Astrocyte (in vitro differentiated cells and primary cell): ENCODE measurements around the gene CPLX1. TPM values are rescaled to one million over a fixed set of nuclear protein-coding genes. Genes with fewer than 3 reads are reported as not detected.

ENCODE experiments used
- DNase-seq: peaks from one replicate; pipeline ENCODE4 v3.0.0-alpha.2; 2010; ENCODE audit warnings: low read depth
- FAIRE-seq: peaks from 2 replicates; lab custom pipeline; 2011; peaks lifted over from hg19 to GRCh38; lab: Jason Lieb, UNC
- H2AFZ ChIP-seq: 2 replicates; pipeline ENCODE4 v1.6.0; 2012; ENCODE audit warnings: low read depth, low read length, inconsistent platforms
- H3K27ac ChIP-seq: 2 replicates; pipeline ENCODE4 v1.5.1; 2011; ENCODE audit warnings: low read depth, low read length, inconsistent platforms
- H3K27me3 ChIP-seq: 2 replicates; pipeline ENCODE4 v1.6.0; 2011; ENCODE audit warnings: low read length, inconsistent platforms; ENCODE audit not compliant: insufficient read depth
- H3K36me3 ChIP-seq: 2 replicates; pipeline ENCODE4 v1.5.1; 2011; ENCODE audit warnings: low read length, inconsistent platforms; ENCODE audit not compliant: insufficient read depth
- H3K4me1 ChIP-seq: 2 replicates; pipeline ENCODE4 v1.5.1; 2011; ENCODE audit warnings: low read length, inconsistent platforms; ENCODE audit not compliant: insufficient read depth
- H3K4me2 ChIP-seq: 2 replicates; pipeline ENCODE4 v1.6.0; 2012; ENCODE audit warnings: low read length, inconsistent platforms
- H3K4me3 ChIP-seq: 2 replicates; pipeline ENCODE4 v1.5.1; 2011; ENCODE audit warnings: low read depth, mild to moderate bottlenecking, low read length, inconsistent platforms; ENCODE audit not compliant: insufficient read depth
- H3K79me2 ChIP-seq: 2 replicates; pipeline ENCODE4 v1.6.0; 2012; ENCODE audit warnings: mild to moderate bottlenecking, low read length, inconsistent platforms; ENCODE audit not compliant: insufficient read depth
- H3K9ac ChIP-seq: 2 replicates; pipeline ENCODE4 v1.6.0; 2012; ENCODE audit warnings: mild to moderate bottlenecking, low read length, inconsistent platforms
- H3K9me3 ChIP-seq: 2 replicates; pipeline ENCODE4 v1.5.1; 2012; ENCODE audit warnings: low read depth, mild to moderate bottlenecking, low read length, inconsistent platforms; ENCODE audit not compliant: insufficient read depth
- H4K20me1 ChIP-seq: 2 replicates; pipeline ENCODE4 v1.6.0; 2012; ENCODE audit warnings: low read length, inconsistent platforms; ENCODE audit not compliant: insufficient read depth
- H3K27ac Mint-ChIP-seq: one replicate; pipeline ENCODE4 v1.8.0; 2021; ENCODE audit warnings: mild to moderate bottlenecking, mixed read lengths; ENCODE audit not compliant: unreplicated experiment
- H3K27me3 Mint-ChIP-seq: one replicate; pipeline ENCODE4 v1.8.0; 2021; ENCODE audit warnings: low read depth, mixed read lengths; ENCODE audit not compliant: unreplicated experiment
- H3K36me3 Mint-ChIP-seq: one replicate; pipeline ENCODE4 v1.8.0; 2021; ENCODE audit warnings: low read depth, mixed read lengths; ENCODE audit not compliant: unreplicated experiment
- H3K4me1 Mint-ChIP-seq: one replicate; pipeline ENCODE4 v1.8.0; 2021; ENCODE audit warnings: low read depth, mixed read lengths; ENCODE audit not compliant: unreplicated experiment
- H3K4me3 Mint-ChIP-seq: one replicate; pipeline ENCODE4 v1.8.0; 2021; ENCODE audit warnings: mild to moderate bottlenecking, moderate library complexity, mixed read lengths; ENCODE audit not compliant: unreplicated experiment
- H3K9me3 Mint-ChIP-seq: one replicate; pipeline ENCODE4 v1.8.0; 2021; ENCODE audit warnings: mild to moderate bottlenecking, mixed read lengths; ENCODE audit not compliant: unreplicated experiment
- EZH2 ChIP-seq: IDR thresholded peaks from 2 replicates; pipeline ENCODE4 v1.6.1; 2012; ENCODE audit warnings: mild to moderate bottlenecking, low read length, inconsistent platforms; ENCODE audit not compliant: insufficient read depth
- total RNA-seq: library from RNA; stranded (reverse); gene quantifications from 2 replicates; pipeline ENCODE4 v1.2.1, GENCODE V29; 2021
- TF ChIP-seq, protein P1 (sequence below): IDR thresholded peaks from 2 replicates; pipeline ENCODE4 v1.5.1; 2011; ENCODE audit warnings: low read depth, mild to moderate bottlenecking, inconsistent platforms, low read length, moderate library complexity; ENCODE audit not compliant: insufficient read depth

CPLX1 gene
- total RNA-seq, 1 donor from 2014 or later, result 1.9 TPM

DNA sequence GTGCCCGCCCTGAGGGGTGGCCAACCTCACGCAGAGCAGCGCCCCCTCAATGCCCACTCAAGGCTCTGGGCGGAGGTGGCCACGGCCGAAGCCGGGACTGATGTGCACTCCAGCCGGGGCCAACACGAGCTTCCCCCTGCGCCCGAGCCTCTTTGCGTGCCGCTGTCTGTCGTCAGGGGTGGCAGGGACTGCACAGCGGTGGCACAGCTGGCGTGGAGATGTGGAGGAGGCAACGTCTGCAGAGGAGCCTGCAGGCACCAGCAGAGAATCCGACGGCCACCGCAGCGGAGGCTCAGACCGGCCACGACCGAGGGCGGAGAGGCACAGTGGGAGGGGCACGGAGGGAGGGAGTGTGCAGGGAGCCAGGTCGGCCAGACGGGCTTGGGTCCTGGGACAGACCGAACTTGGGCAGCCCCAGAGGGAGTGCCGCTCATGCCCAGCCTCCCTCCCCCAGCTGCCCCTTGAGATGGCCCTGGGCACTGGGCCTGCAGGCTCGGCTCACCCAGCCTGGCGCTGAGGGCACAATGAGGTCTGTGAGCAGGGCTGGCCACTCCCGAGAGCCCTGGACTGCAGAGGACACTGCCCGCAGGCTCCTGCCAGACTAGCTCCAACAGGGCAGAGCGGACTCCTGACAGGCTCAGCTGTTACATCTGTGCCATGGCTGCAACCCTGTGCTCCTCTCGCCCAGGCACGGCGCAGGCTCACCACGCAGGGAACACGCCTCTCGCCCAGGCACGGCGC, 46.5 kb upstream of the CPLX1 start:
- DNase-seq, result no peak
- Mint-ChIP-seq H3K4me3 (no peak overlapping the region), H3K9me3 (peaks cover 1% of the 10 kb centered on the region), H3K27me3 (no peaks in the 10 kb centered on the region), H3K27ac (no peak overlapping the region), H3K4me1 (peaks cover 2% of the 10 kb centered on the region), H3K36me3 (peaks cover 25% of the 10 kb centered on the region)
- H3K4me3 ChIP-seq, result no peak overlapping the region
- H4K20me1 ChIP-seq, result peaks cover 18% of the 10 kb centered on the region
- H3K36me3 ChIP-seq, result peaks cover 24% of the 10 kb centered on the region
- H3K79me2 ChIP-seq, result no peaks in the 10 kb centered on the region
- H3K27me3 ChIP-seq, result no peaks in the 10 kb centered on the region
- FAIRE-seq, result no peak
- no peaks in the 10 kb centered on the region for H3K9me3 ChIP-seq
- TF ChIP-seq, protein P1, sequence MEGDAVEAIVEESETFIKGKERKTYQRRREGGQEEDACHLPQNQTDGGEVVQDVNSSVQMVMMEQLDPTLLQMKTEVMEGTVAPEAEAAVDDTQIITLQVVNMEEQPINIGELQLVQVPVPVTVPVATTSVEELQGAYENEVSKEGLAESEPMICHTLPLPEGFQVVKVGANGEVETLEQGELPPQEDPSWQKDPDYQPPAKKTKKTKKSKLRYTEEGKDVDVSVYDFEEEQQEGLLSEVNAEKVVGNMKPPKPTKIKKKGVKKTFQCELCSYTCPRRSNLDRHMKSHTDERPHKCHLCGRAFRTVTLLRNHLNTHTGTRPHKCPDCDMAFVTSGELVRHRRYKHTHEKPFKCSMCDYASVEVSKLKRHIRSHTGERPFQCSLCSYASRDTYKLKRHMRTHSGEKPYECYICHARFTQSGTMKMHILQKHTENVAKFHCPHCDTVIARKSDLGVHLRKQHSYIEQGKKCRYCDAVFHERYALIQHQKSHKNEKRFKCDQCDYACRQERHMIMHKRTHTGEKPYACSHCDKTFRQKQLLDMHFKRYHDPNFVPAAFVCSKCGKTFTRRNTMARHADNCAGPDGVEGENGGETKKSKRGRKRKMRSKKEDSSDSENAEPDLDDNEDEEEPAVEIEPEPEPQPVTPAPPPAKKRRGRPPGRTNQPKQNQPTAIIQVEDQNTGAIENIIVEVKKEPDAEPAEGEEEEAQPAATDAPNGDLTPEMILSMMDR, result no peak
- no peak for TF ChIP-seq EZH2
- H3K9ac ChIP-seq, result no peak overlapping the region
- H3K27ac ChIP-seq, result no peak overlapping the region
- H2AFZ ChIP-seq, result no peak overlapping the region
- H3K4me2 ChIP-seq, result no peak overlapping the region
- no peaks in the 10 kb centered on the region for H3K4me1 ChIP-seq

DNA sequence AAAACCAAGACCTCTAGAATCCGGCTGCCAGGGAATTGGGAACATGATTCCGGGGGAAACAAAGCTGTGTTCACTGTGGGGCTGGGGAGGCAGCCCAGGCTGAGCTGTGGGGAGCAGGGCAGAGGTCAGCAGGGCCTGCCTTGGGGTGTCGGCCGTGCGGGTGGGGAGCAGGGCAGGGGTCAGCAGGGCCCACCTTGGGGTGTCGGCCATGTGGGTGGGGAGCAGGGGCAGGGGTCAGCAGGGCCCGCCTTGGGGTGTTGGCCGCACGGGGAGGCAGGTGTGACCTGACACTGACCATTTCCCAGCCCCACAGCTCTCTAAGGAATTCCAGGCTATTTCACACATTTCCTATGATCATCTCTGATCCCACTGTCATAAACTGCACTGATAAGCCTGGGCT, 45.6 kb upstream of the CPLX1 start:
- H3K36me3 Mint-ChIP-seq, result peaks cover 22% of the 10 kb centered on the region
- H3K36me3 ChIP-seq, result peaks cover 24% of the 10 kb centered on the region

More for the DNA sequence above, 45.6 kb upstream of the CPLX1 start:
- DNase-seq, result no peak
- FAIRE-seq, result no peak
- Histone ChIP-seq H3K4me3 (no peak overlapping the region), H3K27ac (no peak overlapping the region), H2AFZ (no peak overlapping the region), H3K9ac (no peak overlapping the region), H3K4me2 (no peak overlapping the region), H3K27me3 (no peaks in the 10 kb centered on the region), H3K9me3 (no peaks in the 10 kb centered on the region), H3K4me1 (peaks cover 8% of the 10 kb centered on the region), H4K20me1 (peaks cover 18% of the 10 kb centered on the region), H3K79me2 (no peaks in the 10 kb centered on the region)
- Mint-ChIP-seq H3K27me3 (no peaks in the 10 kb centered on the region), H3K27ac (peak overlapping the region; percentile 47), H3K4me1 (peaks cover 2% of the 10 kb centered on the region), H3K4me3 (no peak overlapping the region), H3K9me3 (peaks cover 1% of the 10 kb centered on the region)
- TF ChIP-seq, protein P1, result no peak
- no peak for TF ChIP-seq EZH2
